K562 (cell line): Measurements from ENCODE around the gene BCAR3. TPM values are rescaled to one million over a fixed set of nuclear protein-coding genes. Genes with fewer than 3 reads are reported as not detected.

Experiments used
- ATF6 ChIP-seq: sonication (generic); formaldehyde crosslinking; IDR thresholded peaks from 2 replicates; pipeline ENCODE4 v1.4.0; 2020; ENCODE audit warnings: mild to moderate bottlenecking, missing genetic modification reagents
- CBFA2T2 ChIP-seq: fragments of 450-650 bp; conservative IDR thresholded peaks from 2 replicates; pipeline ENCODE4 v1.6.1; 2017; ENCODE audit warnings: mild to moderate bottlenecking
- DIDO1 ChIP-seq: fragments of 450-650 bp; IDR thresholded peaks from 2 replicates; pipeline ENCODE4 v1.6.1; 2016; ENCODE audit warnings: low read depth, missing biosample characterization, missing genetic modification characterization
- EGR1 ChIP-seq: fragments of 450-650 bp; conservative IDR thresholded peaks from 2 replicates; pipeline ENCODE4 v1.6.1; 2017; ENCODE audit warnings: mild to moderate bottlenecking
- ESRRA ChIP-seq: fragments of 450-650 bp; IDR thresholded peaks from 2 replicates; pipeline ENCODE4 v1.6.1; 2014; ENCODE audit warnings: low read depth, mild to moderate bottlenecking, moderate library complexity, borderline replicate concordance
- FOXP1 ChIP-seq: sonication (generic); formaldehyde crosslinking; IDR thresholded peaks from 2 replicates; pipeline ENCODE4 v1.8.0; 2022; ENCODE audit warnings: mild to moderate bottlenecking, missing genetic modification reagents
- HDAC8 ChIP-seq: fragments of 450-650 bp; IDR thresholded peaks from 2 replicates; pipeline ENCODE4 v1.6.1; 2016; ENCODE audit warnings: mild to moderate bottlenecking, missing genetic modification characterization, moderate library complexity, missing compliant biosample characterization
- KLF13 ChIP-seq: fragments of 450-650 bp; IDR thresholded peaks from 2 replicates; pipeline ENCODE4 v1.6.1; 2016; ENCODE audit warnings: missing genetic modification characterization, low read depth, mild to moderate bottlenecking, missing compliant biosample characterization, moderate library complexity, borderline replicate concordance
- MTA3 ChIP-seq: fragments of 450-650 bp; formaldehyde crosslinking; IDR thresholded peaks from 2 replicates; pipeline ENCODE4 v1.6.1; 2017; ENCODE audit warnings: mild to moderate bottlenecking, borderline replicate concordance
- RBM39 ChIP-seq: fragments of 200-400 bp; formaldehyde crosslinking; optimal IDR thresholded peaks from 2 replicates; pipeline ENCODE3; 2018; ENCODE audit warnings: low read depth, low read length
- THRB ChIP-seq: fragments of 450-650 bp; formaldehyde crosslinking; conservative IDR thresholded peaks from 2 replicates; pipeline ENCODE4 v1.4.0; 2022; ENCODE audit warnings: mild to moderate bottlenecking, missing genetic modification characterization
- ZNF12 ChIP-seq: sonication (generic); formaldehyde crosslinking; IDR thresholded peaks from 2 replicates; pipeline ENCODE4 v1.4.0; 2020; ENCODE audit warnings: mild to moderate bottlenecking, missing genetic modification reagents
- ZNF175 ChIP-seq: fragments of 200-800 bp; sonication (Bioruptor generic); IDR thresholded peaks from 2 replicates; pipeline ENCODE4 v1.6.1; 2016; ENCODE audit warnings: low read depth, mild to moderate bottlenecking, missing genetic modification characterization, missing compliant biosample characterization
- ZNF512 ChIP-seq: IDR thresholded peaks from 2 replicates; pipeline ENCODE4 v1.6.1; 2016; ENCODE audit warnings: missing genetic modification characterization, missing compliant biosample characterization
- ZNF778 ChIP-seq: fragments of 450-650 bp; formaldehyde crosslinking; IDR thresholded peaks from 2 replicates; pipeline ENCODE4 v1.4.0; 2020; ENCODE audit warnings: mild to moderate bottlenecking, moderate library complexity
- ZNF79 ChIP-seq: fragments of 250-450 bp; sonication (Bioruptor Pico); IDR thresholded peaks from 2 replicates; pipeline ENCODE4 v1.4.0; 2020; ENCODE audit warnings: low read depth, mild to moderate bottlenecking, moderate library complexity
- ZNF830 ChIP-seq: fragments of 250-450 bp; sonication (Bioruptor Pico); IDR thresholded peaks from 2 replicates; pipeline ENCODE4 v1.5.0; 2021; ENCODE audit warnings: mild to moderate bottlenecking
- polyA plus RNA-seq, 8 experiments: library from polyadenylated mRNA; depleted of rRNA in 4 of 8; stranded (reverse) in 5 of 8; unstranded in 3 of 8; fragments of >200 nt; fragmentation: Nextera tagmentation in 2 of 8; fragmentation: Illumina TruSeq in 1 of 8; extraction: Ambion mirVana in 2 of 8; extraction: Trizol in 1 of 8; gene quantifications; 2 replicates each; pipeline versions ENCODE4 v1.2.1 to v1.2.3, GENCODE V29; 2011 to 2014; ENCODE audit warnings: inconsistent platforms in 1 of 8, missing spikeins in 1 of 8
- total RNA-seq, 7 experiments: library from RNA; depleted of rRNA in 6 of 7; stranded (reverse); fragments of >200 nt in 6 of 7; fragmentation: Illumina TruSeq in 2 of 7; extraction: Trizol in 2 of 7; gene quantifications; 2 replicates each; pipeline versions ENCODE4 v1.2.1 to v1.2.3, GENCODE V29; 2011 to 2021; ENCODE audit warnings: low replicate concordance in 1 of 7
- TF ChIP-seq, protein P1 (sequence below): sonication (generic); formaldehyde crosslinking; IDR thresholded peaks from 2 replicates; pipeline ENCODE4 v1.8.0; 2022; ENCODE audit warnings: mild to moderate bottlenecking, missing genetic modification reagents
- TF ChIP-seq, protein P2 (sequence below): sonication (generic); formaldehyde crosslinking; IDR thresholded peaks from 2 replicates; pipeline ENCODE4 v1.8.1; 2023; ENCODE audit warnings: mild to moderate bottlenecking, missing genetic modification reagents

Gene BCAR3
- total and polyA plus RNA-seq, 9 of the 15 experiments (the other 6 are each of a cell fraction or from before 2014, with no cell fraction given), result 1.8 to 6.3 (median 3.8) TPM

DNA sequence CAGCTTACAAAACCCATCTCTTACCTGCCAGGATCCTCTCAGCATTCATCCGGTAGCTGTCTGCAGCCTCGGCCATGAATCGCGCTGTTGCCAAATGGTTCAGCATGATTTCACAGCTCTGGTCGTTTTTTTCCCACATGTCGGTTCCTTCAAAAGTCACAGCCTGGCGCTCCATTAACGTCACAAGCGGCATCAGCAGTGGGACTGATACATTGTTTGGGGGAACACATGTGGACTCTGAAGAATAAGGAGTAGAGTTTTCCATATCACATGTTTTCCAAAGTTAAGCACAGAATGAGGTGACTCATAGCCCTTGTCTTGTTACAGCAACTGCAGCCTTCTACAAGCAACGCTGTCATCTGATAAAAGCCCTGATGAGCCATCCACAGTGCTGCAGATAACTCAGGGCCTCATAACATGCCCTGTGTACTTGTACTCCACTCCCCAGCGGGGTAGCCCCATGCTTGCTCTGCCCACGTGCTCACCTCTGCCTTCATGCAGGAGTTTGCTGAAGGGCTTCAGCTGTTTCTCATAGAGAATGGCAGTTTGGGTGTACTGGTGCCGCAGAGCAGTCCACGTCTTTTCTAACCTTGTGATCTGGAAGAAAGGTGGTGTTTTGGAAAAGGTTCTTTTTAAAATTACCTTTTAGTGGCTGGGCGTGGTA lies 114.2 kb downstream of the BCAR3 start (continued):
- TF ChIP-seq FOXP1 (CRISPR knock-in tag) (no peak), ESRRA (peak; percentile 47; the same call in 1 of the 2 replicates), RBM39 (peak; percentile 80), DIDO1 (no peak), HDAC8 (tag) (0 out of 2 replicates have a peak, but pooled peaks have one; percentile 54), ZNF12 (CRISPR knock-in tag) (peak; percentile 96), ATF6 (CRISPR knock-in tag) (no peak), ZNF830 (no peak), MTA3 (peak; percentile 95), ZNF79 (CRISPR knock-in tag) (no peak), EGR1 (peak; percentile 53), THRB (CRISPR knock-in tag) (peak; percentile 26; the same call in 1 of the 2 replicates), ZNF778 (CRISPR knock-in tag) (no peak), ZNF175 (CRISPR knock-in tag) (peak; percentile 99), KLF13 (no peak), ZNF512 (tag) (no peak), CBFA2T2 (peak; percentile 92)
- TF ChIP-seq, protein P1, sequence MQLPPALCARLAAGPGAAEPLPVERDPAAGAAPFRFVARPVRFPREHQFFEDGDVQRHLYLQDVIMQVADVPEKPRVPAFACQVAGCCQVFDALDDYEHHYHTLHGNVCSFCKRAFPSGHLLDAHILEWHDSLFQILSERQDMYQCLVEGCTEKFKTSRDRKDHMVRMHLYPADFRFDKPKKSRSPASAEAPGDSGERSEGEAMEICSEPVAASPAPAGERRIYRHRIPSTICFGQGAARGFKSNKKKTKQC (CRISPR knock-in tag), result peak; percentile 61; the same call in 1 of the 2 replicates
- TF ChIP-seq, protein P2, sequence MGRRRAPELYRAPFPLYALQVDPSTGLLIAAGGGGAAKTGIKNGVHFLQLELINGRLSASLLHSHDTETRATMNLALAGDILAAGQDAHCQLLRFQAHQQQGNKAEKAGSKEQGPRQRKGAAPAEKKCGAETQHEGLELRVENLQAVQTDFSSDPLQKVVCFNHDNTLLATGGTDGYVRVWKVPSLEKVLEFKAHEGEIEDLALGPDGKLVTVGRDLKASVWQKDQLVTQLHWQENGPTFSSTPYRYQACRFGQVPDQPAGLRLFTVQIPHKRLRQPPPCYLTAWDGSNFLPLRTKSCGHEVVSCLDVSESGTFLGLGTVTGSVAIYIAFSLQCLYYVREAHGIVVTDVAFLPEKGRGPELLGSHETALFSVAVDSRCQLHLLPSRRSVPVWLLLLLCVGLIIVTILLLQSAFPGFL (CRISPR knock-in tag), result no peak
